Measurements from ENCODE around the gene GARIN5A.

Gene GARIN5A

DNA sequence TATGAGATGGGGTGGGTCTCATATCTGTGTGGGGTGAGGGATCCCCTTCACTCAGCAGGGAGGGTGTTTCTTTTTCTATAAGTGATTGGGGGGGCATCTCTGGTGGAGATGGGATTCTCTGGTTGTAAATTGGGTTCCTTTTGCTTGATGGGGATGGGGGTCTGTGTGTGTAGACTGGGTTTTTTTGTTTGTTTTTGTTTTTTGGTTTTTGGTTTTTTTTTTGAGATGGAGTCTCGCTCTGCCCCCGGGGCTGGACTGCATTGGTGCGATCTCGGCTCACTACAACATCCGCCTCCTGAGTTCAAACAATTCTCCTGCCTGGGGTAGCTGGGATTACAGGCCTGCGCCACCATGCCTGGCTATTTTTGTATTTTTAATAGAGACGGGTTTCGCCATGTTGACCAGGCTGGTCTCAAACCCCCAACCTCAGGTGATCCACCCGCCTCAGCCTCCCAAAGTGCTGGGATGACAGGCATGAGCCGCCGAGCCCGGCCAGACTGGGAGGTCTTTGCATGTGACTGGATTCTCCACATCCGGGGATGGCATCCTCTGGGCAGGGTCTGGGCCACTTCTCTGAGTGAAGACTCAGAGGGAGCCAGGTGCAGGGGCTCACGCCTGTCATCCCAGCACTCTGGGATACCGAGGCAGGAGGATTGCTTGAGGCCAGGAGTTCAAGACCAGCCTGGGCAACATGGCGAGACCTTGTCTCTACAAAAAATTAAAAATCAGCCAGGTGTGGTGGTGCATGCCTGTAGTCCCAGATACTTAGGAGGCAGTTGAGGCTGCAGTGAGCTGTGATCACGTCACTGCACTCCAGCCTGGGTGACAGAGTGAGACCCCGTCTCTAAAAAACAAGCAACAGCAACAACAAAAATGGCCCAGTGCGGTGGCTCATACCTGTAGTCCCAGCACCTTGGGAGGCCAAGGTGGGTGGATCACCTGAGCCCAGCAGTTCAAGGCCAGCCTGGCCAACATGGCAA lies 43.2 kb downstream of the GARIN5A start:
- no peak for DNase-seq (ENCODE audit: low read depth in 2 of 2)

- DNase-seq (ENCODE audit: low read depth in 2 of 2): no peak
Measured at GRCh38 chr19:50432221-50433028, 44.2 kb downstream of the GARIN5A start, which contains the start of gene MYBPC2. Gene MYBPC2 (plus strand): TSS chr19:50432892. CDS start chr19:50432954, 62 bp downstream.

DNA sequence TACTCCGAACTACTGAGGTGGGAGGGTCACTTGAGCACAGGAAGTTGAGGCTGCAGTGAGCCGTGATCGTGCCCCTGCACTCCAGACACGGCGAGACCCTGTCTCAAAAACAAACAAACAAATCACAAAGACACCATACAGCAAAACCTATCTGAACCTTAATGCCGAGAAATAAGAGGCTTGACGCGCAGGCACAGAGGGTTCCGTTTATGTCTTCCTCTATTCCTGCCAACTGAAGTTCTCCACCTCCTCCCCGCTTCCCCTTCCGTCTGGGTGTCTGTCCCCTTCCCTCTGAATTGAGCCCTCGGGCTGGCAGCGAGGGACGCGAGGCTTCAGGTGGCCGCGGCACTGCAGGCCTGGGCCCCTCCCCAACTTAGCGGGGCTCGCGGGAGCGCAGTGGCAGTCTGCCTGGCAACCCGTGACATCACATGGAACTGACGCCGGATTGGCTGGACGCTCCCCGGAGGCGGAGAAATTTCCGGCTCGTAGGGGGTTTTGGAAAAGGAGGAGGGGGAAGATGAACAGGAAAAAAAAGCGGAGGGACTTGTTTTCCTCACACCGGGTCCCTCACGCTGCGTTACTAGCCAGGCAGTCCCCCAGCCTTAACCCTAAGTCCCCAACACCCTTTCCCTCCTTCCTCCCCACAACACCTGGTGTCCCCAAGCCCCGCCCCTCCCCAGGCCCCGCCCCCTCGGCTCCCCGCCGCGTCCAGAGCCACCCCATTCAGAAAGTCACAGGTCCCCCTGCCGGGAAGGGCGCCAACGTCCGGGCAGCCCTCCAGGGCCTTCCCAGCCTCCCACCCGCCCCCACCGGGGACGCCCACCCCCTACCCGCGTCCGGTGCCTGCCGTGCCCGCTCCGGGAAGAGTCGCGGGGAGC lies 45.1 kb downstream of the GARIN5A start:
- DNase-seq (ENCODE audit: low read depth in 2 of 2): peak; percentile 72 to 82

DNA sequence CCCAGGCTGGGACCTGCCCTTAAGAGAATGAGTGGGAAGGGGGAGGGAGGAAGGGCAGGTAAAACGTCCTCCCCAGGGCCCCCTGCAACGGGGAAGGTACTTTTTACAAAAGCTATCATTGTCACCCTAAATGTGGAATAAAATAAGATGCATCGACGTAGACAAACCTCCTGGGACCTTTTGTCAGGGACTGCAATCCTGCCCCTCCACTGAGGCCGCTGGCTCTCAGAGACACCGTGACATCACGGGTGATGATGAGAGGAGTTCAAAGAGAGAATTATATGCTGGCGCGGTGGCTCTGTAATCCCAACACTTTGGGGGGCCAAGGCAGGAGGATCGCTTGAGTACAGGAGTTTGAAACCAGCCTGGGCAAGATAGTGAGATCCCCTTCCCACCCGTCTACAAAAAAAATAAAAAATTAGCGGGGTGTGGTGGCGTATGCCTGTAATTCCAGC lies 45.7 kb downstream of the GARIN5A start:
- no peak for DNase-seq (ENCODE audit: low read depth in 2 of 2)

DNA sequence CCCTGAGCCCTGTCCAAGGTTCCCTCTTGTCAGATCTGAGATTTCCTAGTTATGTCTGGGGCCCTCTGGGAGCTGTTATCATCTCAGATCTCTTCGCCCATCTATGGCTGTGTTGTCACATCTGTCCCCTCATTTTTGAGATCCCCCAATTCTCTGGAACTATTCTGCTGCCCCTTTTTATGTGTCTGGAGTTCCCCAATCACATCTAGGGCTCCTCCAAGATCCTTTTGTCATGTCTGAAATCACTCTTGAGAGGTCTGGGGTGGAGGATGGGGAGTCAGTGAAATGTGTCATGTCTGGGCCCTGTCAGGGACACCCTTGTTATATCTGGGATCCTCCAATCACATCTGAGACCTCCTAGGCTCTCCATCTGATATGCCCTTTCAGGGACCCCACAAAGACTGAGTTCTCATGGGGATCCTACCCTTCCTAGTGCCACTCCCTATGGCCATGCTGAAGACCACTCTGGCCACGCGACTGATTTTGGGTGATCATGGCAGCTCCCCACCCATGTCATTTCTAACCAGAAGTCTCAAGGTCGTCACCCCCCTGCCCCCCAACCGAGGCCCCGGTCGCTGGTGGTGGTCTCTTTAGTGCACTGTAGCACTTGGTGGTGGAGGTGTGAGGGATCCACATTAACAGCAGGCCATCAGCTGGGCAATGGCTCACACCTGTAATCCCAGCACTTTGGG lies 47.7 kb downstream of the GARIN5A start:
- no peak for DNase-seq (ENCODE audit: low read depth in 2 of 2)

DNA sequence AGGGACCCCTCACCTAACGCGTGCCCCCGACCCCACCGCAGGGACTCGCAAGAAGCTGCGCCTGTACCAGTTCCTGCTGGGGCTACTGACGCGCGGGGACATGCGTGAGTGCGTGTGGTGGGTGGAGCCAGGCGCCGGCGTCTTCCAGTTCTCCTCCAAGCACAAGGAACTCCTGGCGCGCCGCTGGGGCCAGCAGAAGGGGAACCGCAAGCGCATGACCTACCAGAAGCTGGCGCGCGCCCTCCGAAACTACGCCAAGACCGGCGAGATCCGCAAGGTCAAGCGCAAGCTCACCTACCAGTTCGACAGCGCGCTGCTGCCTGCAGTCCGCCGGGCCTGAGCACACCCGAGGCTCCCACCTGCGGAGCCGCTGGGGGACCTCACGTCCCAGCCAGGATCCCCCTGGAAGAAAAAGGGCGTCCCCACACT lies 48.6 kb downstream of the GARIN5A start:
- peak in 1 of 2 donors; percentile 22 for DNase-seq (ENCODE audit: low read depth in 2 of 2)

DNA sequence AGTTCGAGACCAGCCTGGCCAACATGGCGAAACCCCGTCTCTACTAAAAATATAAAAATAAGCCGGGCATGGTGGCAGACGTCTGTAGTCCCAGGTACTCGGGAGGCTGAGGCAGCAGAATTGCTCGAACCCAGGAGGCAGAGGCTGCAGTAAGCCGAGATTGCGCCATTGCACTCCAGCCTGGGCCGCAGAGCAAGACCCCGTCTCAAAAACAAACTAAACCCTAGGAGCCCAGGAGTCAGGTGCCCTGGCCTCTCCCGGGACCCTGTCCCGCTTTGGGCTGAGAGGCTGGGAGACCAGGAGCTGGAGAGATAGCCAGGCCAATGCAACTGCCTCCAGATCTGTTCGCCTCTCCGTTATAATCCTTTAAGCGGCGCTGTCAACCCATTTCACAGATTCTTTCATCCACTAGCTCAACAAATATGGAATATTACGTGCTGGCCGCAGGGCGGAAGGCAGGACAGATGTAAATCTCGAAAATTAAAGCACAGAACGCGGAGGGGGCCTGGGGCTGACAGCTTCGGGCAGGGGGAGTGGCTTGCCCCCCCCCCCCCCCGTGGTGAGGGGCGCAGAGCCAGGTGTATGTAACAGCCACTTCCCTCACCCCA lies 49.2 kb downstream of the GARIN5A start:
- DNase-seq (ENCODE audit: low read depth in 2 of 2): no peak

DNA sequence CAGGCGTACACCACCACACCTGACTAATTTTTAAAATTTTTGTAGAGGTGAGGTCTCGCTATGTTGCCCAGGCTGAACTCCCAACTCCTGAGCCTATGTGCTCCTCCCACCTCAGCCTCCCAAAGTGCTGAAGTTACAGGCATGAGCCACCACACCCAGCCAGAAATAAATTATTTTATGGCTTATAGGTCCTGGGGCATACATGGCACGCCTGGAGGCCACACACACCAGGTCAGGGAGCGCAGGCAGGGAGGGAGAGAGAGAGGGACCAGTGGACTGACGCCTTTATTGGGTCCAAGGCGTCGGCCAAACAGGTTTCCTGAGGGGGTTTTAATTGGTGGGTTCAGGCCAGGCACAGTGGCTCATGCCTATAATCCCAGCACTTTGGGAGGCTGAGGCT lies 51.1 kb downstream of the GARIN5A start:
- DNase-seq (ENCODE audit: low read depth in 2 of 2): no peak

DNA sequence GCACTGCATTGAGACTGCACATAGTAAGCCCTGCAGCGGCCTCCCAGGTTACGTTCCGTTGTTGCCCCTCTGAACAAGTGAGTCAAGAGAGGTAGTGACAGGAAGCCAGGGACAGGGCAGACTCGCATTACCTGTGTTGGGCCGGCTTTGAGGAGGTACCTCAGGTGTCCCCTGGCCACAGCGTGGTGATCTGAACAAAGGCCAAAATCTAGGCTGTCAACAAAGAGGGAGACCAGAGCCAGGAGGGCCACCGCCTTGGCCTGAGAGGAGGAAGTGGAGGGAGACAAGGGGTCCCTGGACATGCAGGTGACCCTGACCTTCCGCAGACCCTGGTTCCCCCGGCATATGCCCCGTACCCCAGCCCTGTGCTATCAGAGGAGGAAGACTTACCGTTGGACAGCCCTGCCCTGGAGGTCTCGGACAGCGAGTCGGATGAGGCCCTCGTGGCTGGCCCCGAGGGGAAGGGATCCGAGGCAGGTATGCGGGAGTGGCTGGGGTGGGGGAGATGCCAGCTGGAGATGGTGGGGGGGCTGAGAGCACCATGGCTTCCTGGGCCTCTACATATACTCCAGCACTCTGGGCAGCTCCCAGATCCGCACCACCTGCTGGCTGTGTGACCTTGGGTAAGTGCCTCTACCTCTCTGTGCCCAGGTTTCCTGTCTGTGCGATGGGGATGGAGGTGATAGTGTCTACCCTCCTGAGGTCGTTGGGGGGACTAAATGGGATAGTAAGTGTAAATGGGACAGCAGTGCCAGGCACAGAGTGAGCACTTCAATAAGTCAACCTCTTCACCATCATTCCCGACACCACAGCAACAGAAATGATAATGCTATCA lies 53.2 kb downstream of the GARIN5A start:
- DNase-seq (ENCODE audit: low read depth in 2 of 2): no peak

- DNase-seq (ENCODE audit: low read depth in 2 of 2): no peak
Measured at GRCh38 chr19:50422397-50423278, 54.0 kb downstream of the GARIN5A start.

DNA sequence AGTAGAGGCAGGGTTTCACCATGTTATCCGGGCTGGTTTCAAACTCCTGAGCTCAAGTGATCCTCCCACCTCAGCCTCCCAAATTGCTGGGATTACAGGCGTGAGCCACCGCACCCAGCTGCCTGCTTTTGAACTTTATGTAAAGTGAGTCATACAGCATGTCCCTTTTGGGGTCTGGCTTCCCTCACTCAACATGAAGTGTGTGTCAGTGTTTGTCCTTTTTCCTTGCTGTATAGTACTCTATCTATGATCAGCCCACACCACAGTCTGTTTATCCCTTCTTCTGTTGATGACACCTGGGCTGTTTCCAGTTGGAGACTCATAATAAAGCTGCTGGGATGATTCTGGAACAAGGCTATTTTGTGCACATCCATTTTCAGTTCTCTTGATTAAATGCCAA lies 55.8 kb downstream of the GARIN5A start:
- no peak for DNase-seq (ENCODE audit: low read depth in 2 of 2)

- no peak for DNase-seq (ENCODE audit: low read depth in 2 of 2)
Measured at GRCh38 chr19:50420127-50420526, 56.5 kb downstream of the GARIN5A start.

DNA sequence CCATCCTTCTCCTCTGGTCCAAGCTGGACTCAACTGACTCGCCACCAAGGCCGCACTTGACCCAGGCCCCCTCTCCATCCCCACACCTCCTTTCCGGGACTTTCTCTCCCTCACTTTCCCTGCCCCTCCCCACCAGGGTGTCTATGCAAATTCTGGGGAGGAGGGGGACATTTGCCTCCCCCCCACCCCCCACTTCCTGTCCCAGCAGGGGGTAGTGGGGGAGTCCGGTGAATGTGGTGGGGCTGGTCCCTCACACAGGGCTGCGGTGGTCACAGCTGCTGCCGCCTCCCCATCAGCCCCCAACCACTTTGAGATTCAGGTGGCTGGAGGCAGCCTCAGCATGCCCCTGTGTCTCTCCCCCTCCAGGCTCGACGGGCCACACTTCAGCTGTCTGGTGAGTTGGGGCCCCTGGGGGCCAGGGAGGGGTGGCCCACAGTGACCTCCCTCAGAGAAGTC lies 57.0 kb downstream of the GARIN5A start:
- DNase-seq (ENCODE audit: low read depth in 2 of 2): no peak

DNA sequence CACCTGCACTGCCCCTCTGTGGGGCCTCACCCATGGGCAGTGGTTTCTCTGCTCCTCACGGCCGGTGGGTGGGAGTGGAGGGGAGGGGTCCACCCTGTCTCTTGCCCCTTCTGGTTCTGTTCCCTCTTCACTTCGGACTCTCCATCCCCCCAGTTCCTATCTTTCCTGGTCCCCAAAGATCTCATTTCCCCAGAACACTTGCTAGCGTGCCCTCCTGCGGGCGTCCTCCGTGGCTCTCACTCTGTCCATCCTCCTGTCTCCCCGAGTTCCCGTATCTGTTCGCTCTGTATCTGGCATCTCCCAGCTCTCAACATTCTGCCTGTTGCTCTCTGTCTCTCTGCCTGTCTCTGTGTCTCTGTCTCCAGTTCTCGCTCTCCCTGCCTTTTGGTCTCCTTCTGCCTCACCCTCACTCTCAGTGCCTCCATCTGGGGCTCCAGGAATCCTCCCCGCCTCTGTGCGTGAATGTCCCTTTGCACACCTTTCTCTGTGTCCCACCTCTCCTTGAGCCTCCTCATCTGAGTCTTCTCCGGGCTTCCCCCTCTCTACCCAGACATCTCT lies 57.5 kb downstream of the GARIN5A start:
- DNase-seq (ENCODE audit: low read depth in 2 of 2): no peak

- DNase-seq (ENCODE audit: low read depth in 2 of 2): no peak
Measured at GRCh38 chr19:50418176-50419021, 58.2 kb downstream of the GARIN5A start, which contains the start of gene SPIB. Gene SPIB (plus strand): TSS chr19:50418938. CDS start chr19:50418963, 25 bp downstream.

GRCh38 chr19:50417111-50418081 lies 59.3 kb downstream of the GARIN5A start:
- DNase-seq (ENCODE audit: low read depth in 2 of 2): no peak

Measured in activated CD4-positive, alpha-beta T cell treated with anti-CD3 and anti-CD28 coated beads for 24 hours (primary cell).